NT2/D1 (cell line): ENCODE data around the gene TCF19.

Experiments used
- SUZ12 ChIP-seq: IDR thresholded peaks from 2 replicates; pipeline ENCODE4 v1.6.1; 2011; ENCODE audit not compliant: insufficient read length, insufficient read depth; ENCODE audit errors: extremely low read depth
- ZNF274 ChIP-seq: IDR thresholded peaks from 2 replicates; pipeline ENCODE4 v1.6.1; 2011; ENCODE audit warnings: mild to moderate bottlenecking, low read depth, low read length

- no peak for TF ChIP-seq ZNF274
- TF ChIP-seq SUZ12, result no peak
Measured at GRCh38 chr6:31162463-31163165, 4.2 kb downstream of the TCF19 start.
